ENCODE data around the gene PIBF1.
"Not testable (repeated sequence)": the region's sequence is repeated elsewhere in the genome, so short reads cannot be mapped to it uniquely, and the experiment has no call there.

- TF ChIP-seq CTCF, POLR2A (IDR thresholded peaks at IDR 0.05): not testable (repeated sequence)
Measured at GRCh38 chr13:73048615-73049014, 266.7 kb downstream of the PIBF1 start.
